HG02571 (cell line): ENCODE results near the gene SERGEF.
"Not testable (repeated sequence)": the region's sequence is repeated elsewhere in the genome, so short reads cannot be mapped to it uniquely, and the experiment has no call there.

Source experiments
- ATAC-seq: cut with Tn5 transposase; IDR thresholded peaks from one replicate; pipeline ENCODE4 v1.9.1; 2021; ENCODE audit warnings: mild to moderate bottlenecking, moderate library complexity; ENCODE audit not compliant: unreplicated experiment

The SERGEF gene

DNA sequence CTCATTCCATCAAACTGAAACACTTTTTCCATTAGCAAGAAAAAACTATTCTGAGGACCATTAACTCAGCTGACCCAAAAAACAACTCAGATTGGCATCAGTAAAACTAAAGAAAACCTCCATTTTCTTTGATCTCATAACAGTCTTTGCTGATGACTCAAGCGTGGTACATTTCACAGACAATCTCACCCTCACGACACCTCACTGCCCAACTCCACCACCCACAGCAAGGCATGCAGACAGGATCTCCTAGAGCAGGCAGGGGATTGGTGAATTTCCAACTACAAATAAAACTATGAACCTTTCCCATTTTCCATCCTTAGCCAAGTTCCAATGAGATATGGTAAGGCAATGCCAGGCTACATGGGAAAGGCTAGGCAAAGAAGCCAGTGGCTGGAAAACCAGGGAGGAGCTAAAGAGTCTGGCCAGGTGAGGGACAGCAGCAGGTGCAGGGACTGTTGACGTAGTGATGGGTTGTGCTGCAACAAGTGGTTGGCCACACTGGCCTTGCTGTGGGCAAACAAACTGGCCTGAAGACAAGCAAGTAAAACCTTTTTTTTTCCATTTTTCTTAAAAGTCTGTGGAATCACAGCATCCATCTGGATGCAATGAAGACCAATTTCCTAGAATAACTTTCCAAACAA is 97.2 kb downstream of the SERGEF start:
- no peak for ATAC-seq

GRCh38 chr11:17914957-17915356 is 97.9 kb downstream of the SERGEF start:
- no peak for ATAC-seq

DNA sequence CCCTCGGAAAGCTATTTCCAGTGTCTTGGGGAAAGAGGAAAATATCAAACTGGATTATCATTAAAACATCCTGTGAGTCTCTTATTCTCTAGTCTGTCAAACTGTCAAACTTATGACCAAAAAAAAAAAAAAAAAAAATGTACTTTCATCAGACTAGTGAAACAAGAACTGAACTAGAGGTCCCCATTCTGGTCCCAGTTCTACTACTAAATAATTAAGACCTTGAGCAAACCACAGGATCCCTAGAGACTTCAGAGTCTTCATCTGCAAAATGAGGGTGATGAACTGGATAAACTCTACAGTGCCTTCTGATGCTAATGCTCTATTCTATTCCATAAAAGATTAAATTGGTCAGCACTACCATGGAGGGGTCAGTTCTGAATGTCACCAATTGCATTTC is 105.8 kb downstream of the SERGEF start:
- ATAC-seq, result no peak

DNA sequence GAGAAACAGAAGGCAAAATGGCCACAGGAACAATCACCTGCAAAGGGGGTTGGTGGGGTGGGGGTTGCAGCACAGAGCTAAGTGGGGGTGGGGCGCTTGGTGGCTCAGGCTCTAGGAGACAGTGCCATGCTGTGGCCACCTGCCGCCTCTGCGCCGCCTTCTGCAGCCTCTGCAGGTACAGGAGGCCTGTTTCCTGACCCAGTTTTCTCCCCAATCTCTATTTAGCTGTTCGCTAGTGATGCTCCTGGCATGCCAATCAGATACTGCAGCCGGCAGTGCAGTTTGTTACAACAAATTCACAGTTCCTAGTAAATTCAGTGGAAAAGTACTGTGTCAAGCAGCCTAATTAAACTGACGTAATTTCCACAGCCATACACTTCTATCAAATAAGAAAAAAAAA is 106.4 kb downstream of the SERGEF start:
- no peak for ATAC-seq

- peak; percentile 74 for ATAC-seq
These were observed 107.4 kb downstream of the SERGEF start for GRCh38 chr11:17905477-17905876.

DNA sequence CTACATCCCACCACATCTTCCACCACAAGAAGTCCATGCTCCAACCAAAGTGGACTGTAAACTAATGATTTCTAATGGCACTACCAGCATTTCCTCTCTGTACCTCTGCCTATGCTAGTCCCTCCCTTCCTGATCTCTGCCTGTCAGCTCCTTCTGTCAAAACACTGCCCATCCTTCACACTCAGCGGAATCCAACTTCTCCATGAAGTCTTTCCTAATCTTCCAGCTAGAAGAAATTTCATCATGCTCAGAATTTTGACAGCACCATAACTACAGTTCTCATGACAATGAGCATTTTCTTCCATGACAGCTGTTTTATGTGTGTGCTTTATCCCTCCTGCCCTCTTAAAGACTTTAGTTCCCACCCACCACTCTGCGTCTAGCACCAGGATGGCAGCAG is 111.4 kb downstream of the SERGEF start:
- no peak for ATAC-seq

- no peak for ATAC-seq
These were observed 114.1 kb downstream of the SERGEF start for GRCh38 chr11:17898782-17899181.

GRCh38 chr11:17898071-17898470 is 114.8 kb downstream of the SERGEF start:
- no peak for ATAC-seq

DNA sequence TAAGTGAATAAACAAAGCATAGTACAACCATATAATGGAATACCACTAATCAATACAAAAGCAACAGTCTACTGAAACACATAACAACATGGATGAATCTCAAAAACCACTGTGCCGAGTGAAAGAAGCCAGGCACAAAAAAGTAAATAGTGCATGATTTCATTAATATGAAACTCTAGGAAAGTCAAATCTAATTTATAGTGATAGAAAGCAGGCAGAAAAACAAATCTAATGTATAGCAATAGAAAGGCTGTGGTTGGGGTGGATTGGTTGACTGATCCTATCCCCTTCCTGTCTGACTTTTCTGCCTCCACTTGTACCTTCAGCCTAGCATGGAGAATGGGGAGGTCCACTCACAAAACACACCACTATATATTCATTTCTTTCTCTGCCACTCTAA is 115.4 kb downstream of the SERGEF start:
- no peak for ATAC-seq

- not testable (repeated sequence) for ATAC-seq
These were observed 116.2 kb downstream of the SERGEF start for GRCh38 chr11:17896496-17897151.

DNA sequence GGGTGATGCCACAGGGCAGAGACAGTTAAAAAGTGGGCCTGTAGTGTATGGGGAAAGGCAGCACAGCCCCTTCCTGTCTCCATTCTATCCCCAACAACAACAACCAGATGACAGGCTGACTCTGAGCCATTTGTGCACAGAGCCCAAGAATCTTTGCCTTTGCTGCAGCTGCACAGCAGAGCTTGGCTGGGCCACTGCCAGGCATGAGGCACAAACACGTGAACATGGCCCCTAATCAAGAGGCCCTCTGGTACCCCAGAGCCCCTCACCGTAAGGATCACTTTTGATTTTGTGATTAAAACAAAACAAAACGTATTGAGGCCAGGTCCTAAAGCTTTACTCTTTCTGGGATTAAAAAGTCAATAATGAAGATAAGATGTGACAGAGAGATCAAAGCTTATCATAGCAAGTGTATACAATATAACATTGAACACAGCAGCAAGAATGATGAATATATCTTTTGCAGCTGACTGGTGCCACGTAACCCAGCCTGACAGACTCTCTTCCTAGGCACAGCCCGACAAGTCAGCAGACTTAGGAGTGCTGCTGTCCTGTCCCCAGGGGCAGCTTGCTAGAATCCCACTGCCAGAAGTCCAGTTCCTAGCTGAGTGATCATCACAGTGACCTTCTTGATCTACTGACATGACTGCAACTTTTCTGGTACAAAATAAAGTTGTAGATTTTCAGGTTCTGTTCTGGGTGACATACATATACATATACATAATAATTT is 117.8 kb downstream of the SERGEF start:
- no peak for ATAC-seq

- no peak for ATAC-seq
These were observed 120.4 kb downstream of the SERGEF start for GRCh38 chr11:17892409-17892808.

DNA sequence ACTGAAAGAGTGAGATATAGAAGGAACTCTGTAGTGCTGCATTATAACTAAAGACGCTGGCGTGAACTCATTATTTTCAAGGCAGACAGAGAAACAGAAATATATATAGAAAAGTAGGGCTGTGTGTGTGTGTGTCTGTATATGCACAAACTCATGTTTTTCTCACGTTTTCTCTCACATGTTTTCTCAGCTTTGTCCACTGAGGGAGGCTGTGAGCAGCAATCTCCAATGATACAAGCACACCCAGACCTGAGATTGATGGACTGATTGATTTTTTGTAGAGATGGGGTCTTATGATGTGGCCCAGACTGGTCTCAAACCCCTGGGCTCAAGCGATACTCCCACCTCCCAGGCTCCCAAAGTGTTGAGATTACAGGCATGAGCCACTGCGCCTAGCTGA is 122.5 kb downstream of the SERGEF start:
- no peak for ATAC-seq

GRCh38 chr11:17887779-17888178 is 125.1 kb downstream of the SERGEF start:
- ATAC-seq, result no peak

GRCh38 chr11:17883946-17884345 is 128.9 kb downstream of the SERGEF start:
- no peak for ATAC-seq

DNA sequence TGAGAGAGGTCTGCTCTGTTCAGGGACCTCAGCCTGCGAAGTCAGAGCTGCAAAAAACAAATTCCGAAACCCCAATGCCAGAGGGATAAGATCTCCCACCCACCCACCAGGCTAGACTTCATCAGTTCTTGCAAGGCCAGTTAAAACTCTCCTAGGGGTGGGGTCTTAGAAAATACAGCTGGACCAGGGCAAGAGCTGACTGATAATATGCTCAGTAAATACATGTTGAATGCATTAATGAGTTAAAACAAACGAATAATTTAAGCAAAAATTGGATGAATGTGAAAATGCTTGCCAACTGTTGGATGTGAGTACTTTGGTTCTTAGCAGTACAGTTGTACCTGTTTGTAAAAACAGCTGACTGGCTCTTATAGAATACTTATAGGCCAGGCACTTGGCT is 129.8 kb downstream of the SERGEF start:
- no peak for ATAC-seq

GRCh38 chr11:17878743-17879142 is 134.1 kb downstream of the SERGEF start:
- ATAC-seq, result no peak

- no peak for ATAC-seq
These were observed 135.0 kb downstream of the SERGEF start for GRCh38 chr11:17877886-17878285.

DNA sequence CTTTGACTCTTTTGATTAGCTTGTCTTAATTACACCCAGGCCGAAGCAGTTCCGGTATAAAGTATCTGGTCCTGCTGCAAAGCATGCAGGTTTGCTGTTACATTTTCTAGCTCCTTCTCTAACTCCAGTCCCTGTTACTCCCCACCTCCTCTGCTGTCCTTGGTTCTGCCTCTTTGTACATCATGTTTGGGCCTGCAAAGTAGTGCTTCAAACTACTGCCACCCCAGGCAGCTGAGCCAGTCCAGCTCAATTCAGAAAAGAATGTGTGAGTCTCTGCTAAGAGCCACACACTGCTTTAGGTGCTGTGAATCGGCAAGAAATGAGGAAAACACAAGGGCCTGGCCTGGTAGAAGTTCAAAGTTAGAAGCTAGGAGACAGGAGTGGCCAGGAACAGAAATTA is 136.0 kb downstream of the SERGEF start:
- no peak for ATAC-seq

GRCh38 chr11:17875891-17876290 is 137.0 kb downstream of the SERGEF start:
- ATAC-seq, result no peak

GRCh38 chr11:17873586-17873985 is 139.3 kb downstream of the SERGEF start:
- ATAC-seq, result no peak

GRCh38 chr11:17868398-17868797 is 144.4 kb downstream of the SERGEF start:
- ATAC-seq, result not testable (repeated sequence)
